Endothelial cell of umbilical vein (primary cell): ENCODE data around the gene UGT1A3. TPM values are rescaled to one million over a fixed set of nuclear protein-coding genes. Genes with fewer than 3 reads are reported as not detected.

Source experiments
- BruUV-seq: library from RNA; stranded (reverse); fragments of 400-500 nt; replicated peaks from 2 replicates; lab custom pipeline; 2021; lab: Mats Ljungman, UMichigan
- CTCF ChIA-PET: fragments of 300-600, 350-600 bp; sonication (Branson Sonifier 250); formaldehyde crosslinking; loops from one replicate; lab custom pipeline; 2021; ENCODE audit warnings: antibody characterized with exemption, inconsistent platforms; lab: Charles Lee
- POLR2A ChIA-PET: fragments of 300-600, 350-600 bp; sonication (Branson Sonifier 250); formaldehyde crosslinking; loops from one replicate; lab custom pipeline; 2021; ENCODE audit warnings: antibody characterized with exemption, inconsistent platforms; lab: Charles Lee
- DNase-seq: peaks from one replicate; pipeline ENCODE4 v3.0.0-alpha.2; 2011; ENCODE audit warnings: low read depth, low spot score
- FAIRE-seq: peaks from 2 replicates; lab custom pipeline; 2011; peaks lifted over from hg19 to GRCh38; lab: Jason Lieb, UNC
- H2AFZ ChIP-seq: 2 replicates; pipeline ENCODE4 v1.6.0; 2012; ENCODE audit warnings: low read depth, low read length, control low read depth, inconsistent platforms
- H3K27ac ChIP-seq: 2 replicates; pipeline ENCODE4 v1.5.1; 2011; ENCODE audit warnings: low read depth, mild to moderate bottlenecking, control low read depth, low read length, moderate library complexity; ENCODE audit not compliant: insufficient read depth
- H3K27me3 ChIP-seq, 2 experiments: 2 replicates each; pipeline versions ENCODE4 v1.6.0 to v1.6.1; 2011; ENCODE audit warnings: low read length in 2 of 2, mixed read lengths in 1 of 2; ENCODE audit not compliant: control insufficient read depth in 2 of 2, insufficient read depth in 2 of 2
- H3K36me3 ChIP-seq, 2 experiments: 2 replicates in 1 of 2; 3 replicates in 1 of 2; pipeline ENCODE4 v1.5.1; 2011; ENCODE audit warnings: low read length in 2 of 2, mild to moderate bottlenecking in 1 of 2, moderate library complexity in 1 of 2; ENCODE audit not compliant: control insufficient read depth in 2 of 2, insufficient read depth in 2 of 2; ENCODE audit errors: extremely low read depth in 1 of 2
- H3K4me1 ChIP-seq: 3 replicates; pipeline ENCODE4 v1.5.1; 2011; ENCODE audit warnings: mild to moderate bottlenecking, low read length; ENCODE audit not compliant: control insufficient read depth, insufficient read depth; ENCODE audit errors: extremely low read depth
- H3K4me2 ChIP-seq: 2 replicates; pipeline ENCODE4 v1.6.1; 2011; ENCODE audit warnings: low read length, control low read depth, mixed read lengths; ENCODE audit not compliant: insufficient read depth
- H3K4me3 ChIP-seq, 3 experiments: fragments of 200-600 bp in 1 of 3; sonication (generic), shearing (Covaris generic) in 1 of 3; replicated peaks in 1 of 3; 2 replicates each; pipeline ENCODE4 v1.5.1; 2011 to 2016; ENCODE audit warnings: control low read depth in 3 of 3, low read length in 3 of 3, mild to moderate bottlenecking in 2 of 3, inconsistent platforms in 1 of 3, low read depth in 1 of 3, moderate library complexity in 1 of 3; ENCODE audit not compliant: insufficient read depth in 1 of 3
- H3K79me2 ChIP-seq: 2 replicates; pipeline ENCODE4 v1.6.0; 2012; ENCODE audit warnings: low read length, inconsistent platforms; ENCODE audit not compliant: control insufficient read depth, insufficient read depth
- H3K9ac ChIP-seq: replicated peaks from 2 replicates; pipeline ENCODE3; 2011; ENCODE audit warnings: low read length, control low read depth; ENCODE audit not compliant: insufficient read depth; ENCODE audit errors: extremely low read depth
- H3K9me1 ChIP-seq: replicated peaks from 3 replicates; pipeline ENCODE4 v1.6.0; 2011; ENCODE audit warnings: mild to moderate bottlenecking, low read length; ENCODE audit not compliant: control insufficient read depth, insufficient read depth; ENCODE audit errors: extremely low read depth
- H3K9me3 ChIP-seq: replicated peaks from 2 replicates; pipeline ENCODE4 v1.5.1; 2012; ENCODE audit warnings: low read length, inconsistent platforms; ENCODE audit not compliant: control insufficient read depth, insufficient read depth
- H4K20me1 ChIP-seq: replicated peaks from 2 replicates; pipeline ENCODE3; 2011; ENCODE audit warnings: mild to moderate bottlenecking, low read length; ENCODE audit not compliant: control insufficient read depth, insufficient read depth; ENCODE audit errors: extremely low read depth
- CTCF ChIP-seq, 2 donors: IDR thresholded peaks; 1 replicate in 1 of 2; 2 replicates in 1 of 2; pipeline ENCODE4 v1.5.1; 2011; ENCODE audit warnings: low read length in 2 of 2, mild to moderate bottlenecking in 2 of 2, moderate library complexity in 2 of 2, control low read depth in 1 of 2, inconsistent platforms in 1 of 2, low read depth in 1 of 2; ENCODE audit not compliant: insufficient read depth in 1 of 2; ENCODE audit errors: extremely low read depth in 1 of 2
- EZH2 ChIP-seq: IDR thresholded peaks from 2 replicates; pipeline ENCODE4 v1.6.1; 2012; ENCODE audit warnings: borderline replicate concordance, low read depth, mild to moderate bottlenecking, moderate library complexity, low read length, inconsistent platforms; ENCODE audit not compliant: severe bottlenecking
- FOS ChIP-seq: IDR thresholded peaks from 2 replicates; pipeline ENCODE4 v1.6.1; 2011; ENCODE audit warnings: mild to moderate bottlenecking, low read length, moderate library complexity, borderline replicate concordance; ENCODE audit not compliant: insufficient read depth
- GATA2 ChIP-seq: IDR thresholded peaks from 2 replicates; pipeline ENCODE4 v1.7.0; 2011; ENCODE audit warnings: low read depth, mild to moderate bottlenecking, moderate library complexity, mixed read lengths, low read length; ENCODE audit not compliant: insufficient read length, insufficient read depth
- MAX ChIP-seq: IDR thresholded peaks from 2 replicates; pipeline ENCODE4 v1.6.1; 2011; ENCODE audit not compliant: insufficient read depth, insufficient read length
- POLR2A ChIP-seq: IDR thresholded peaks from 2 replicates; pipeline ENCODE4 v1.6.1; 2012; ENCODE audit warnings: low read depth, mild to moderate bottlenecking, control low read depth, low read length
- POLR2AphosphoS5 ChIP-seq: IDR thresholded peaks from 2 replicates; pipeline ENCODE4 v1.6.1; 2012; ENCODE audit warnings: low read depth, mild to moderate bottlenecking, control low read depth, low read length, moderate library complexity; ENCODE audit not compliant: insufficient read depth
- dilution Hi-C: fragments of 300-500 bp; cut with MboI; formaldehyde crosslinking; loops from one replicate; pipeline ENCODE4 v1.15.0; 2019; ENCODE audit warnings: low sequenced_read_pairs; ENCODE audit not compliant: extremely low pct_ligation_motif_present
- intact Hi-C: fragments of 100-400 bp; cut with micrococcal nuclease; formaldehyde crosslinking; loops from one replicate; pipeline ENCODE4 v1.10.0; 2022
- polyA plus RNA-seq, 4 experiments: library from polyadenylated mRNA; depleted of rRNA in 3 of 4; stranded (reverse) in 3 of 4; unstranded in 1 of 4; fragments of >200 nt; gene quantifications; 2 replicates each; pipeline versions ENCODE4 v1.2.1 to v1.2.3, GENCODE V29; 2011 to 2012; ENCODE audit warnings: missing spikeins in 1 of 4
- total RNA-seq: library from RNA; stranded (reverse); gene quantifications from 2 replicates; pipeline ENCODE4 v1.2.3, GENCODE V29; 2021

The UGT1A3 gene
- total and polyA plus RNA-seq, 2 donors (not counting 3 experiments of a cell fraction or from before 2014, with no cell fraction given): not detected

- H4K20me1 ChIP-seq: no peaks in the 10 kb centered on the region
- no peak overlapping the region for H3K4me3 ChIP-seq
- no peaks in the 10 kb centered on the region for H3K27me3 ChIP-seq
- CTCF ChIA-PET: no interaction called here
- H2AFZ ChIP-seq: no peak overlapping the region
- no peaks in the 10 kb centered on the region for H3K9me3 ChIP-seq
- H3K79me2 ChIP-seq: no peaks in the 10 kb centered on the region
- no peak for FAIRE-seq
- TF ChIP-seq GATA2 (no peak), EZH2 (no peak), FOS (no peak)
- intact Hi-C loops: no loop called here
- H3K27ac ChIP-seq: no peak overlapping the region
- DNase-seq: no peak
- dilution Hi-C loops: no loop called here
- POLR2A ChIA-PET: no interaction called here
- no peaks in the 10 kb centered on the region for H3K36me3 ChIP-seq
- no TSS peak for BruUV-seq
- no peak overlapping the region for H3K9ac ChIP-seq
- H3K4me1 ChIP-seq: no peaks in the 10 kb centered on the region
- no peak overlapping the region for H3K4me2 ChIP-seq
- no peaks in the 10 kb centered on the region for H3K9me1 ChIP-seq
Observed at GRCh38 chr2:233754872-233755611, 26.2 kb downstream of the UGT1A3 start.

GRCh38 chr2:233756429-233757081 is 27.7 kb downstream of the UGT1A3 start:
- no peak for FAIRE-seq
- Histone ChIP-seq H3K4me3 (no peak overlapping the region), H3K4me1 (no peaks in the 10 kb centered on the region), H3K9me1 (no peaks in the 10 kb centered on the region), H3K4me2 (no peak overlapping the region), H3K27me3 (peaks cover 0 to 3% of the 10 kb centered on the region in 2 experiments), H3K36me3 (no peaks in the 10 kb centered on the region), H3K79me2 (no peaks in the 10 kb centered on the region), H3K27ac (no peak overlapping the region), H3K9me3 (no peaks in the 10 kb centered on the region), H2AFZ (no peak overlapping the region), H3K9ac (no peak overlapping the region), H4K20me1 (no peaks in the 10 kb centered on the region)
- intact Hi-C loops: no loop called here
- POLR2A ChIA-PET: no interaction called here
- CTCF ChIA-PET: no interaction called here
- dilution Hi-C loops: no loop called here
- no peak for DNase-seq
- TF ChIP-seq MAX: no peak
- TF ChIP-seq CTCF (IDR thresholded peaks at IDR 0.05; ENCODE audit: extremely low read depth in 1 of 2, insufficient read depth in 1 of 2, low read depth in 1 of 2, low read length in 2 of 2): no peak
- no peak for TF ChIP-seq POLR2AphosphoS5
- TF ChIP-seq GATA2: no peak
- no peak for TF ChIP-seq POLR2A
- no TSS peak for BruUV-seq
